GM12892 (cell line): ENCODE measurements around the gene CEP131.
A peak's percentile ranks its signal among the peaks of the same experiment; 100 is the strongest.

Experiments
- POLR2A ChIP-seq: IDR thresholded peaks from 2 replicates; pipeline ENCODE4 v1.6.1; 2011; ENCODE audit warnings: low read depth, low read length, control low read depth
- TAF1 ChIP-seq: IDR thresholded peaks from 2 replicates; pipeline ENCODE4 v1.6.1; 2011; ENCODE audit warnings: low read depth, mild to moderate bottlenecking, control low read depth, low read length, borderline replicate concordance

GRCh38 chr17:81239714-81240555 is 17.2 kb upstream of the CEP131 start:
- peak; percentile 30; the same call in 1 of the 2 replicates for TF ChIP-seq TAF1
- 0 out of 2 replicates have a peak, but pooled peaks have one; percentile 16 for TF ChIP-seq POLR2A
